MM.1S (cell line): ENCODE data around the gene SLC32A1.
A peak's percentile ranks its signal among the peaks of the same experiment; 100 is the strongest.

Experiments
- DNase-seq: peaks from one replicate; pipeline ENCODE4 v3.0.0-alpha.2; 2015
- H2AFZ ChIP-seq: fragments of 300-600 bp; sonication (generic); 2 replicates; pipeline ENCODE4 v1.6.0; 2016; ENCODE audit warnings: antibody characterized with exemption, low read length
- H3F3A ChIP-seq: fragments of 300-600 bp; sonication (generic); 2 replicates; pipeline ENCODE4 v1.6.1; 2016; ENCODE audit warnings: mild to moderate bottlenecking, antibody characterized with exemption, low read length, moderate library complexity, mixed read lengths; ENCODE audit not compliant: insufficient read depth
- H3K27ac ChIP-seq: fragments of 300-600 bp; sonication (generic); 2 replicates; pipeline ENCODE4 v1.5.1; 2016; ENCODE audit warnings: mild to moderate bottlenecking, low read length
- H3K27me3 ChIP-seq: fragments of 300-600 bp; sonication (generic); replicated peaks from 2 replicates; pipeline ENCODE4 v1.6.0; 2016; ENCODE audit warnings: low read length; ENCODE audit not compliant: insufficient read depth
- H3K36me3 ChIP-seq: fragments of 300-600 bp; sonication (generic); replicated peaks from 2 replicates; pipeline ENCODE4 v1.6.1; 2016; ENCODE audit warnings: mild to moderate bottlenecking, low read length, mixed read lengths; ENCODE audit not compliant: insufficient read depth
- H3K4me1 ChIP-seq: fragments of 300-600 bp; sonication (generic); 2 replicates; pipeline ENCODE4 v1.6.1; 2016; ENCODE audit warnings: low read length, mixed read lengths
- H3K4me2 ChIP-seq: fragments of 300-600 bp; sonication (generic); 2 replicates; pipeline ENCODE4 v1.6.0; 2016; ENCODE audit warnings: low read depth, low read length
- H3K4me3 ChIP-seq: fragments of 300-600 bp; sonication (generic); 2 replicates; pipeline ENCODE4 v1.5.1; 2016; ENCODE audit warnings: low read length, mixed read lengths
- H3K79me2 ChIP-seq: fragments of 300-600 bp; sonication (generic); 2 replicates; pipeline ENCODE4 v1.6.1; 2016; ENCODE audit warnings: mixed run types, low read length, mixed read lengths
- H3K9ac ChIP-seq: fragments of 300-600 bp; sonication (generic); 2 replicates; pipeline ENCODE4 v1.6.1; 2016; ENCODE audit warnings: low read length, mixed read lengths
- H3K9me2 ChIP-seq: fragments of 300-600 bp; sonication (generic); replicated peaks from 2 replicates; pipeline ENCODE4 v1.6.1; 2016; ENCODE audit warnings: mild to moderate bottlenecking, low read length, mixed read lengths; ENCODE audit not compliant: insufficient read depth
- H3K9me3 ChIP-seq: fragments of 300-600 bp; sonication (generic); replicated peaks from 2 replicates; pipeline ENCODE4 v1.6.1; 2016; ENCODE audit warnings: mild to moderate bottlenecking, low read length, mixed read lengths; ENCODE audit not compliant: insufficient read depth
- H4K20me1 ChIP-seq: fragments of 300-600 bp; sonication (generic); 2 replicates; pipeline ENCODE4 v1.6.1; 2016; ENCODE audit warnings: mild to moderate bottlenecking, low read length, moderate library complexity, mixed read lengths; ENCODE audit not compliant: insufficient read depth
- EZH2 ChIP-seq: fragments of 300-600 bp; sonication (generic); optimal IDR thresholded peaks from 2 replicates; pipeline ENCODE3; 2017; ENCODE audit warnings: low read depth, mild to moderate bottlenecking, antibody characterized with exemption, low read length, mixed read lengths
- EZH2phosphoT487 ChIP-seq: fragments of 300-600 bp; sonication (generic); IDR thresholded peaks from 2 replicates; pipeline ENCODE4 v1.6.1; 2018; ENCODE audit warnings: antibody characterized with exemption, low read length
- TF ChIP-seq, protein P1 (sequence below): fragments of 300-600 bp; sonication (generic); IDR thresholded peaks from 2 replicates; pipeline ENCODE4 v1.5.1; 2016; ENCODE audit warnings: antibody characterized with exemption, low read length, mixed read lengths

SLC32A1 gene

DNA sequence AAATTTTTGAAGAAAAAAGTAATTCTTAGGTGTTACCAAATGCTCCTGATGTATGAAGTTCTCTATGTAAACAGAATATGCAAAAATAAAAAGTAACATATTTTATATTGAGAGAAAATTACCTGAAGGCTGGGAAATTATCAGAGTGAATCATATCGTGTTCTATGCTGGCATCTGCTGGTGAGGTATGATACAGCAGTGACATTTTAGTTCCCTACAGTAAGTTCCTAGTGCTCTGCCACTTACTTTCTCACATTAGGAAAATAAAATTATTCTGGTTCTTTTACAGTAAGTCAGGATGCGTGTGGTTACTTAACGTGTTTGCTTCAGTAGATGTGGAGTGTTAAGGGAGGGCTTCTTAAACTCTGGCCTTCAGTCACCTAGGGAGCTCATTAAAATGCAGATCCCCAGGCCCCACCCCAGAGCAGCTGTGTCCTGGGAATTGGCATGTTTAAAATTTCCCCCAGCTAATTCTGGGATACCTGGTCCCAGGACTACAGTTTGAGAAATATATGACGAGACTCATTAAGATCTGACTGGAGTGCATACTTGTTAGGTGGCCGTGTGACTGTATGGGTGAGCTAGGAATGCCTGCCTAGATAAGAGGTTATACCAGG lies 27.2 kb downstream of the SLC32A1 start:
- Histone ChIP-seq H3F3A (peaks cover 15% of the 10 kb centered on the region), H3K9me2 (no peaks in the 10 kb centered on the region), H3K9ac (no peak overlapping the region), H3K79me2 (peaks cover 27% of the 10 kb centered on the region), H3K4me3 (no peak overlapping the region), H3K36me3 (no peaks in the 10 kb centered on the region), H3K27ac (no peak overlapping the region), H3K9me3 (no peaks in the 10 kb centered on the region), H2AFZ (no peak overlapping the region), H3K4me2 (no peak overlapping the region), H4K20me1 (no peaks in the 10 kb centered on the region), H3K4me1 (peaks cover 36% of the 10 kb centered on the region), H3K27me3 (no peaks in the 10 kb centered on the region)
- TF ChIP-seq, protein P1, sequence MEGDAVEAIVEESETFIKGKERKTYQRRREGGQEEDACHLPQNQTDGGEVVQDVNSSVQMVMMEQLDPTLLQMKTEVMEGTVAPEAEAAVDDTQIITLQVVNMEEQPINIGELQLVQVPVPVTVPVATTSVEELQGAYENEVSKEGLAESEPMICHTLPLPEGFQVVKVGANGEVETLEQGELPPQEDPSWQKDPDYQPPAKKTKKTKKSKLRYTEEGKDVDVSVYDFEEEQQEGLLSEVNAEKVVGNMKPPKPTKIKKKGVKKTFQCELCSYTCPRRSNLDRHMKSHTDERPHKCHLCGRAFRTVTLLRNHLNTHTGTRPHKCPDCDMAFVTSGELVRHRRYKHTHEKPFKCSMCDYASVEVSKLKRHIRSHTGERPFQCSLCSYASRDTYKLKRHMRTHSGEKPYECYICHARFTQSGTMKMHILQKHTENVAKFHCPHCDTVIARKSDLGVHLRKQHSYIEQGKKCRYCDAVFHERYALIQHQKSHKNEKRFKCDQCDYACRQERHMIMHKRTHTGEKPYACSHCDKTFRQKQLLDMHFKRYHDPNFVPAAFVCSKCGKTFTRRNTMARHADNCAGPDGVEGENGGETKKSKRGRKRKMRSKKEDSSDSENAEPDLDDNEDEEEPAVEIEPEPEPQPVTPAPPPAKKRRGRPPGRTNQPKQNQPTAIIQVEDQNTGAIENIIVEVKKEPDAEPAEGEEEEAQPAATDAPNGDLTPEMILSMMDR = peak; percentile 66
- TF ChIP-seq EZH2 = no peak
- no peak for TF ChIP-seq EZH2phosphoT487
- DNase-seq = peak; percentile 52

DNA sequence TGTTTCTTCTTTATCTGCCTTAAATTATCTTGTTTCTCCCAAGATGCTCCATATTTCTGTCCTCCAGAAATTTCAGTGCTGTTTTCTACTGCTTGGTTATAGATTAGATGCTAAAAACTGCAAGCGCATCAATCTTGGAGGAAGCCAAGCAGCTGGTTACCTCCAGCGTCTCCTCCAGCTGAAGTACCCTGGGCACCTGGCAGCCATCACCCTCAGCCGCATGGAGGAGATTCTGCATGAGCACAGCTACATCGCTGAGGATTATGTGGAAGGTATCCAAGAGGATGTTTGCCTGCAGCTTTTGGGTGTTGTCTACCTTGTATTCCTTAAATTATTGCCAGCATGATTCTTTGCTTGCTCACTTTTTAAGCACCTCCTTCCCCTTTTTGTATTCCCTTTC lies 27.7 kb downstream of the SLC32A1 start:
- Histone ChIP-seq H3K9me2 (no peaks in the 10 kb centered on the region), H3K27ac (no peak overlapping the region), H3K79me2 (peaks cover 27% of the 10 kb centered on the region), H3K9ac (no peak overlapping the region), H2AFZ (no peak overlapping the region), H3K9me3 (no peaks in the 10 kb centered on the region), H3K27me3 (no peaks in the 10 kb centered on the region), H4K20me1 (no peaks in the 10 kb centered on the region), H3K4me3 (no peak overlapping the region), H3K4me2 (no peak overlapping the region), H3K4me1 (peaks cover 36% of the 10 kb centered on the region), H3K36me3 (no peaks in the 10 kb centered on the region), H3F3A (peaks cover 15% of the 10 kb centered on the region)
- no peak for TF ChIP-seq EZH2phosphoT487
- TF ChIP-seq EZH2 = no peak
- TF ChIP-seq, protein P1 = no peak
- no peak for DNase-seq

DNA sequence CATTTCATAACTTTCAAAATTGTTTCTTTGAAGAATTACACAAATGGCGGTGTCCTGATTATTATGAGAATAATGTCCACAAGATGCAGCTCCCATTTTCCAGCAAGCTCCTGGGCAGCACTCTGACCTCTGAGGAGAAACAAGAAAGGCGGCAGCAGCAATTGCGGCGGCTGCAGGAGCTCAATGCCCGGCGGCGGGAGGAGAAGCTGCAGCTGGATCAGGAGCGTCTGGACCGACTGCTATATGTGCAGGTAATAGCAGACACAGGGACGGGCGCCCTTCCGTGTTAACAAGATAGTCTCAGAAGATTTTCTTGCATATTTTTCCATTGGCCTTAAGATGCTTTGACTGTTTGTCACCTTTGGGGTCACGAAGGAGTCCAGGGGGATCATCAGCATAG lies 30.6 kb downstream of the SLC32A1 start:
- no peaks in the 10 kb centered on the region for H4K20me1 ChIP-seq
- no peaks in the 10 kb centered on the region for H3K36me3 ChIP-seq
- H3F3A ChIP-seq = peaks cover 15% of the 10 kb centered on the region
- no peak overlapping the region for H3K9ac ChIP-seq
- no peaks in the 10 kb centered on the region for H3K9me3 ChIP-seq
- no peak overlapping the region for H2AFZ ChIP-seq
- peaks cover 16% of the 10 kb centered on the region for H3K79me2 ChIP-seq
- H3K9me2 ChIP-seq = no peaks in the 10 kb centered on the region
- H3K4me3 ChIP-seq = peak overlapping the region; percentile 2; the same call in 1 of the 2 replicates
- DNase-seq = no peak
- no peak for TF ChIP-seq EZH2
- TF ChIP-seq, protein P1 = no peak
- no peak for TF ChIP-seq EZH2phosphoT487
- H3K4me2 ChIP-seq = peak overlapping the region; percentile 67
- peak overlapping the region; percentile 65; the same call in 1 of the 2 replicates for H3K27ac ChIP-seq
- peaks cover 21% of the 10 kb centered on the region for H3K4me1 ChIP-seq
- no peaks in the 10 kb centered on the region for H3K27me3 ChIP-seq
